ENCODE data around the gene MTCL1. TPM values are rescaled to one million over a fixed set of nuclear protein-coding genes. Genes with fewer than 3 reads are reported as not detected.

MTCL1 gene
- total and polyA plus RNA-seq, 9 of the 15 experiments (the other 6 are each of a cell fraction or from before 2014, with no cell fraction given), result 0.21 to 7.4 (median 3.7) TPM

- Histone ChIP-seq H3K79me2 (ENCODE audit: control insufficient read depth, insufficient read depth, low read length) (no peaks in the 10 kb centered on the region), H3K27ac (ENCODE audit: extremely low read depth, low read depth, low read length) (no peak overlapping the region), H3K9ac (ENCODE audit: insufficient read depth in 1 of 2, low read depth in 2 of 2, low read length in 2 of 2) (no peak overlapping the region), H3K4me1 (replicated peaks in 1 of 2; ENCODE audit: control insufficient read depth in 2 of 2, insufficient read depth in 2 of 2, low read length in 2 of 2) (peaks cover 10 to 15% of the 10 kb centered on the region in 2 experiments; a peak in 3 of 5 replicates), H3K4me2 (ENCODE audit: insufficient read depth, low read length) (no peak overlapping the region), H3K27me3 (ENCODE audit: control insufficient read depth in 2 of 2, insufficient read depth in 2 of 2, low read length in 2 of 2) (peaks cover 0 to 10% of the 10 kb centered on the region in 2 experiments; a peak in 2 of 5 replicates), H2AFZ (ENCODE audit: low read depth, low read length) (no peak overlapping the region), H4K20me1 (replicated peaks; ENCODE audit: control insufficient read depth, insufficient read depth, low read length) (no peaks in the 10 kb centered on the region), H3K4me3 (no peak overlapping the region), H3K9me3 (replicated peaks; ENCODE audit: control insufficient read depth, insufficient read depth, low read depth, low read length) (no peaks in the 10 kb centered on the region), H3K9me1 (ENCODE audit: control insufficient read depth, insufficient read depth, low read length) (no peaks in the 10 kb centered on the region), H3K36me3 (ENCODE audit: control insufficient read depth, insufficient read depth, low read length) (no peaks in the 10 kb centered on the region)
- in situ Hi-C loops (cut with MboI), result no loop called here
- intact Hi-C loops (cut with micrococcal nuclease), result no loop called here
- TF ChIP-seq FIP1L1 (IDR thresholded peaks at IDR 0.05; ENCODE audit: low read depth, low read length, poor library complexity, severe bottlenecking) (no peak), SAFB (IDR thresholded peaks at IDR 0.05; ENCODE audit: borderline replicate concordance, low read depth, low read length) (no peak), SFPQ (IDR thresholded peaks at IDR 0.05; ENCODE audit: low read depth, low read length) (no peak), RAD21 (CRISPR knock-in tag; conservative IDR thresholded peaks at IDR 0.05 in 1 of 2, IDR thresholded peaks at IDR 0.05 in 1 of 2) (no peak), HDAC2 (IDR thresholded peaks at IDR 0.05) (no peak), ZNF766 (CRISPR knock-in tag; conservative IDR thresholded peaks at IDR 0.05) (no peak), NR2F6 (CRISPR knock-in tag; IDR thresholded peaks at IDR 0.05) (no peak), VEZF1 (CRISPR knock-in tag; IDR thresholded peaks at IDR 0.05) (no peak), TAF7 (tag; IDR thresholded peaks at IDR 0.05) (no peak), FOXJ2 (tag; IDR thresholded peaks at IDR 0.05) (no peak), ZNF146 (CRISPR knock-in tag; IDR thresholded peaks at IDR 0.05; ENCODE audit: unreplicated experiment) (no peak), NELFE (IDR thresholded peaks at IDR 0.05; ENCODE audit: insufficient read depth, insufficient read length) (no peak), SLC30A9 (CRISPR knock-in tag; IDR thresholded peaks at IDR 0.05) (no peak), PTBP1 (IDR thresholded peaks at IDR 0.05; ENCODE audit: low read depth, low read length) (no peak), KLF13 (tag; IDR thresholded peaks at IDR 0.05; ENCODE audit: borderline replicate concordance, low read depth) (no peak), ZNF239 (CRISPR knock-in tag; IDR thresholded peaks at IDR 0.05) (no peak)
- 0% methylated on average over 1 of the region's 1 CpG for WGBS (ENCODE audit: insufficient coverage, low coverage, missing lambda C conversion rate)
- BruUV-seq (replicated peaks), result no TSS peak
- ChIA-PET CTCF (ENCODE audit: low intra/inter-chr PET ratio) (interaction anchor here (0.6 kb wide), 1 partner anchor 118 kb away, joined by 3 read pairs; no protein-coding TSS in a partner anchor), POLR2A (interaction anchor here (1.0 to 1.2 kb wide), 2 partner anchors 14 to 50 kb away, joined by 3 to 4 read pairs; no protein-coding TSS in a partner anchor)
- FAIRE-seq (no peak), DNase-seq (ENCODE audit: extremely low read depth in 1 of 4, low spot score in 3 of 4) (no peak), ATAC-seq (no peak)
These were observed 166.1 kb downstream of the MTCL1 start for GRCh38 chr18:8871489-8871888.

Measured in K562 (cell line).